ENCODE data around the gene PLCH2.

PLCH2 gene

GRCh38 chr1:2520806-2521205 is 44.7 kb downstream of the PLCH2 start:
- no peak overlapping the region for H3K27ac ChIP-seq
- H3K4me3 ChIP-seq: no peak overlapping the region

DNA sequence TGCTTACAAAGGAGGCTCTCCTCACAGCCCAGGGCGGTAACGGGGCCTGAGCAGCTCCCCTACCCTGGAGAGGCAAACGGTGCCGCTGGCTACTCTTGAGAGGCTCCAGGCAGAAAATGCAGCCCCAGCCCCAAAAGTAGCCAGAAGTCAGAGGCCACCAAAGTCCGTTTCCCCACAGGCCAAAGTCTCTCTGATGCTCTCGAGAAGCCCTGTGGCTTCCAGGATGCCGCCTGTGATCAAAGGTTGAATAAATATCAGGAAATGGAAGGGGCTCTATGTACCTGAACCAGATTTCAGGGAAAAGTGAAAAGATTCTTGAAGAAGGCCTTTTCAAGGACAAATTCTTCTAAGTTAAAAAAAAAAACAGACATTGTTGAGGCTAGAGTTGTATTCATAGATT is 46.1 kb downstream of the PLCH2 start:
- H3K27ac ChIP-seq: no peak overlapping the region
- no peak overlapping the region for H3K4me3 ChIP-seq

- Histone ChIP-seq H3K4me3 (no peak overlapping the region), H3K27ac (peak overlapping the region in 6 of 21 experiments; percentile 13 to 90 (median 72))
Observed at GRCh38 chr1:2523191-2523890, 47.3 kb downstream of the PLCH2 start.

DNA sequence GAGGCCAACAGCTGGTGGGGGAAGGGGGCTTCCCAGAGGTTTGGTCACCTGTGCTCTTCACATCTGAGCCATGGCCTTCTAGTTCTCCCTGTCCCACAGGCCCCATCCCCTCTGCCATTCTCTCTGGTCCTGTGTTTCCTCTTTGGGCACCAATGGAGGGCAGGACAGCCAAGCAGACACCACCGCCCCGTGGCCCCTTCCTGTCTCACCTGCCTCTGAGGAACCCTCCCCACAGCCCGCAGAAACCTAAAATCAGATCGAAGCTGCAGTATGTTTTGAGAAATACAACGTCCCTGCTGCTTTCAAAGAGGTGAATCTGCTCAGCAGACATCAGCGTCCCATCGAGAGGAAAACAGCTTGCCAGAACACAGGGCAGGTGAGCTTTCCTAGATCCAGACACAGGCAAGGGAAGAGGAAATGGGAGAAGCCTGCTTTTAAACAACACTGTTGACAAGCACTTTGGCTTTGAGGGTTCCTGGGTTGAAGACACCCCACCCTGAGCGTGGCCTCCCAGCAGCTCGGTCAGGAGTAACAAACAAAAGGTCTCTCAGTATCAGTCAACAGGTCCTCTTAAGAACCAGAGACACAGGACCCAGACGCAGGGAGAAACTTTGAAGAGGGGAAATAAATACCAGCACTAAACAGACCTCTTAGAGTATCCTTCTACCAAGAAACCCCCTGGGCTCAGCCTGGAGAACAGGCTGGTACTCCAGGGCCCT is 48.0 kb downstream of the PLCH2 start:
- H3K4me3 ChIP-seq: no peak overlapping the region
- H3K27ac ChIP-seq: peak overlapping the region in 7 of 21 experiments; percentile 10 to 90 (median 71)

- Histone ChIP-seq H3K27ac (peak overlapping the region in 20 of 21 experiments; percentile 65 to 91 (median 84)), H3K4me3 (peak overlapping the region; percentile 88 to 96 (median 94))
Observed at GRCh38 chr1:2525572-2525919, 49.5 kb downstream of the PLCH2 start.

DNA sequence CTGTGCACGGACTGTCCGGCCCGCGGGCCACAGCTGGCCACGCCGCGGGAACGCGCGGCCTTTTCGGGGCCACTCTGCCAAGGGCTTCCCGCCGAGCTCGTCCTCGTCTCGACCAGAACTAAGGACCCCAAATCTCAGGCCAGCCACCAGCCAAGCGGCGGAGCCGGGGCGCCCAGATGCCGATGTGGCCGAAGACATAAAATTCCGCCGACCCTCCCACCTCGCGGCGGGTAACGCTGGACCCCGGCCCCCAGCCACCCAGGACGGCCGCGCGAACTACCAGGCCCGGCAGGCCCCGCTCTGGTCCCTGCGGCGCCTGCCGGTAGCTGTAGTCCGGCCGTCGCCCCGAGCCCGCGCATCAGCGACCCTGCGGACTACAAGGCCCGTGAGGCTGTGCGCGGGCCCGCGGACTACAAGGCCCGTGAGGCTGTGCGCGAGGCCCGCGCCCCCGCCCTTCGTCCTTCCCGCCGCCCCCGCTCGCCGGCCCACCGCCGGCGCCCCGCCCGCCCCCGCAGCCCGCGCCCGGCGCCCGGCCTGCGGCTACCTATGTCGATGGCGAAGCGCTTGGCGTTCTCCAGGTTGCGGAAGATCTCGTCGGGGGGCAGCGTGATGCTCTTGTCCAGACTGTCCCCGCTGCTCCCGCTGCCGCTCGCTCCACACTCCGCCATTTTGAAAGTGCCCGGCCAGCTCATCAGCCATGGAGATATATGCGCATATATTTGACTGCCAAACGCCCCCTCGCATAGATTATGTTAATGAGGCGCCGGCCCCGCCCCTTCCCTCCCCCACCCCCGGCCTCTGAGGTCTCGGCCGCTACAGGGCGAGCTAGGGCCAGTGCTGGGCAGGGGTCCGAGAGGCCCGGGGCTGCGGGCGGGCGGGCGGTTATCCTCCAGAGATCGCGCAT is 50.1 kb downstream of the PLCH2 start, which contains the start of gene PANK4:
TSS of gene PANK4 (minus strand) at position 677 of the 904 bp plus-strand sequence. CDS start at position 668, 9 bp downstream.
- Histone ChIP-seq H3K27ac (peak within 1 kb of the TSS; percentile 44 to 91 (median 84)), H3K4me3 (peak within 1 kb of the TSS; percentile 88 to 96 (median 94))

- Histone ChIP-seq H3K4me3 (peak overlapping the region; percentile 88 to 96 (median 94)), H3K27ac (peak overlapping the region in 19 of 21 experiments; percentile 28 to 91 (median 81))
Observed at GRCh38 chr1:2526824-2527555, 50.9 kb downstream of the PLCH2 start.

- H3K27ac ChIP-seq: peak overlapping the region in 12 of 21 experiments; percentile 28 to 91 (median 82)
- H3K4me3 ChIP-seq: no peak overlapping the region
Observed at GRCh38 chr1:2527556-2527860, 51.4 kb downstream of the PLCH2 start.

GRCh38 chr1:2528016-2528415 is 51.9 kb downstream of the PLCH2 start:
- Histone ChIP-seq H3K27ac (peak overlapping the region in 7 of 21 experiments; percentile 28 to 85 (median 60)), H3K4me3 (no peak overlapping the region)

- peak overlapping the region in 1 of 7 experiments; percentile 35 for H3K4me3 ChIP-seq
- H3K27ac ChIP-seq: peak overlapping the region in 6 of 21 experiments; percentile 14 to 60 (median 38)
Observed at GRCh38 chr1:2528611-2528965, 52.5 kb downstream of the PLCH2 start.

DNA sequence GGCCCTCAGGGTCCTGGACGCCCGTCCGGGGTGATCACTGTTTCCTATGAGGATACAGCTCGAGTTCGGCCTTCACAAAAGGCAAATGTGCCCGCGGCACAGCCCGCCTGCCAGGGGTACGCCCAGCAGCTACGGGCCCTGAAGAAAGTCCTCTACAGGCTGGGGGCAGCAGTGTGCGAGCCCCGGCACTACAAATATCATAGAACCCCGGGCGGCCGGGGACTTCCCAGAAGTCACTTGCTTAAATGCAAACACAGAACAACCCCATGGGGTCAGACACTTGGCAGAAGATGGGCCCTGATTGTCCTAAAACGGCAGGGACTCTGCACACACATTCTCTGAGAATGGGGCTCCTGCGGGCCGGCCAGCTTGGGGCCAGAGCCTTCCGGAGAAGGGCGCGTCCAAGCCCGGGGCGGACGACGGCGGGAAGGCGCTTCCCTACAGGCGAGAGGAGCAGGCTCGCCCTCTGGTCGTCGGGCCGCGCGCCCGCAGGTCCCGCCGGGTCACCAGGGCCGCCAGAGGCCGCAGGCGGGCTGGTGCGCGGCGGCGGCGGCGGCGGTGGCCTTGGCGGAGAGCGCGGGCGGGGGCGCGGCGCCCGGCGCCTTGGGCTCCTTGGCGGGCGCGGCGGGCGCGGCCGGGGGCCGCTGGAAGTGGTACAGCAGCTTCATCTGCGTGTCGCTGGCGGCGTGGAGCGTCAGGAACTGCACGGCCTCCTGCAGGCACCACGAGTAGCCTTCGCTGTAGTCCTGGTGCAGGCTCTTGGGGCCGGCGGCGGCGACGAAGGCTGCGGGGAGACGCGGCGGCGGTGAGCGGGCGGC is 53.1 kb downstream of the PLCH2 start:
- Histone ChIP-seq H3K27ac (peak overlapping the region in 7 of 21 experiments; percentile 14 to 68 (median 51)), H3K4me3 (peak overlapping the region; percentile 11 to 35 (median 25))

DNA sequence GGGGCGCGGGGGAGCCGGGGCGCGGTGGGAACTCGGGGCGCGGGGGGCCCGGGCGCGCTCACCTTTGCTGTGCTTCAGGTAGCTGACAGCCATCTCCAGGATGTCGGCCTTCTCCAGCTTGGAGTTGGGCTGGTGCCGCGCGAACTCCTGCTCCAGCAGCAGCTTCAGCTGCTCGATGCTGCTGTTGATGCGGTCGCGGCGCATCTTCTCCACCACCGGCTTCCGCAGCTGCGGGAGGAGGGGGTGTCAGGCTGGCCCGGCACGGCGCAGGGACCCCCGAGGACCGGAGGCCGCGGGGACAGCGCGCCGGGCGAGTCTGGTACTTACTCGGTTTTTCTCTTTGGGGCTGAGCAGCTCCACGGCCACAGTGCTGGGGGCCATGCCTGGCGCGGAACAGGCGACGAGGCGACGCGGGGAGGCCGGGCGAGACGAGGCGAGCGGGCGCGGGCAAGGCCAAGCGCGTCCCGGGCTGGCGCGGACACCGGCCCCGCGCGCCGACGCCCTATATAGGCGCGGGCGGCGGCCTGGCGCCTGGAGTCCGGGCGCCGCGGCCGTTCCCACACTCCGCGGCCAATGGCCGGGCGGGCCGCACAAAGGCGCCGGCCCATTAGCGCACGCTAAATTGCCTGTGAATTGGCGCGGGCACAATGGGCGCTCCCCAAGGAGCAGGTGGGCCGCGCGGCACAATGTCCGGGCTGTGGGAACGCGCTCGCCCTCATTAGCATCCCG is 53.9 kb downstream of the PLCH2 start, which contains the start of gene HES5:
TSS of gene HES5 (minus strand) at position 480 of the 729 bp plus-strand sequence. CDS start at position 381, 99 bp downstream.
- Histone ChIP-seq H3K4me3 (peak within 1 kb of the TSS; percentile 11 to 35 (median 25)), H3K27ac (peak within 1 kb of the TSS in 10 of 21 experiments; percentile 7 to 68 (median 40))

DNA sequence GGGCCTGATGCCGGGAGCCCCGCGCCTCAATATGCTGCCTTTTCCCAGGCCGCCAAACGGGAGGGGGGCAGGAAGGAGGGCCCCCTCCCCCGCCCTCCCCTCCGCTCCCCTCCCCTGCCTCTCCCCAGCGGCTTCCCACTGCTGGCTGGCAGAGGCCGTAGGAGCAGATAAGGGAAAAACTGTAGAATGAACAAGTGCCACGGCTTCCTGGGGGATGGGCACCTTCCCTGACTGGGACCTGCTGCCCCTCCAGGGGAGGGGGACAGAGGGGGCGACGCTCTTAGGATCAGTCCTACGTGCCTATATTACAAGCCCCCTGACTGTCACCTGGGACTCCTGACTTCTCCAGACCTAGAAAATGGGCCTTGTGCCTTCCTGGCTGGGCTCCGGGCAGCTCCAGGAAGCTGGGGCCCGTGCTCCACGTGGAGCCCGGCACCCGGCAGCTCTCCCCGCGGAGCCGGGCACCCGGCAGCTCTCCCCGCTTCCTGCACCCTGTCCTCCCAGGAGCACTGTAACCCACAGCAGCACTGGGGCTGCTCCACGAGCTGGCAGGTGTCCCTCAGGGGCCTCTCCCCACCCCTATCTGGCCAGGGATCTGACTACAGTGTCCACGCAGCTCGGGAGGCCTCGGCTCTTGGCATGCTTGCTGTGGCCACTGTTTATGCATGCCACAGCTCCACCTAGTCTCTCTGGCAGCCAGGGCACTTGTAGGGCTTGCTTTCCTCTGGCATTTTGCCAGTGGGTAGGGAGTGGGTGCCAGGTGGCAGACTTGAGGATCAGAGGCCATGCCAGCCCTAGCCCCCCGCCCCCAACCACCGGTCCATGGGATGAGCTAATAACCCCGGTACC is 54.6 kb downstream of the PLCH2 start:
- peak overlapping the region in 9 of 21 experiments; percentile 7 to 68 (median 33) for H3K27ac ChIP-seq
- H3K4me3 ChIP-seq: peak overlapping the region in 6 of 7 experiments; percentile 11 to 35 (median 26)

- Histone ChIP-seq H3K4me3 (no peak overlapping the region), H3K27ac (peak overlapping the region in 9 of 21 experiments; percentile 1 to 83 (median 41))
Observed at GRCh38 chr1:2532485-2533160, 56.5 kb downstream of the PLCH2 start.

DNA sequence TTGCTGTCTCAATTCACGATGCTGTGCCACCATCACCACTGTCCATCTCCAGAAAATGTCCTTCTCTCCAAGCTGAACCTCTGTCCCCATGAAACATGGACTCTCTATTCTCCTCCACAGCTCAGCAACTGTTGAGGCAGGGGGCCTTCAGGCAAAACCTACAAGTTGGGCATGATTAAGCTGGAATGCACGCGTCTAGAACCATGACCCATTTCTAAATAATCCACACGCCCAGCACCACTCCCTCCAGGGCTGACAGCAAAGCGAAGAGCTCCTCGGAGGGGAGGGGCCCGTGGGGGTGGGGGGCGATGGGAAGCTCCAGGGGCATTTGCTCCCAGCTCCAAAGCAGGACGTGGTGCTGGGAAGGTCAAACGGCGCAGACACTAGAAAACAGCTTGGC is 57.3 kb downstream of the PLCH2 start:
- Histone ChIP-seq H3K4me3 (no peak overlapping the region), H3K27ac (peak overlapping the region in 6 of 21 experiments; percentile 1 to 83 (median 30))

DNA sequence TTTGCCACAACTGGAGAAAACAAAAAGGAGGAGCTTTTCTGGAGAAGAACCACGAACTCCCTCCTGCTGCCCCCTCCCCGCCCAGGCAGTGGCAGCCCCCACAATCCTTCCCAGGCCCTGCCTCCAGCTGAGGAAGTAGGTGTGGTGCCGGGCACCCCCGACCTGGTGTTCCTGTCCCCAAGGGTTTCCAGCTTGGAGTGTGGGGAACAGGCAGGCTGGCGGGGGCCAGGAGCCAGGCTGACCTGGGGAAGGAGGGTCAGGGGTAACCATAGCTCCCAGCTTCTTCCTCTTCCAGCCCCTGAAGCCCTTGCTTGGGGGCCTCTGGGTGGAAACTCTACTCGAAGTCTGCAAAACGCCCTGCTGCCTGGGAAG is 58.2 kb downstream of the PLCH2 start:
- H3K27ac ChIP-seq: peak overlapping the region in 6 of 21 experiments; percentile 4 to 83 (median 28)
- no peak overlapping the region for H3K4me3 ChIP-seq
